K562 (cell line): ENCODE results near the gene ATG7. TPM values are rescaled to one million over a fixed set of nuclear protein-coding genes. Genes with fewer than 3 reads are reported as not detected.
A peak's percentile ranks its signal among the peaks of the same experiment; 100 is the strongest.

Experiments used
- ATF6 ChIP-seq: sonication (generic); formaldehyde crosslinking; IDR thresholded peaks from 2 replicates; pipeline ENCODE4 v1.4.0; 2020; ENCODE audit warnings: mild to moderate bottlenecking, missing genetic modification reagents
- E4F1 ChIP-seq: fragments of 250-450 bp; sonication (Bioruptor Pico); IDR thresholded peaks from 2 replicates; pipeline ENCODE4 v1.5.0; 2021; ENCODE audit warnings: mild to moderate bottlenecking, borderline replicate concordance
- ELF1 ChIP-seq: fragments of 200-800 bp; sonication (Bioruptor generic); IDR thresholded peaks from 2 replicates; pipeline ENCODE4 v1.6.1; 2016; ENCODE audit warnings: missing genetic modification characterization, missing compliant biosample characterization
- ETS2 ChIP-seq: IDR thresholded peaks from 2 replicates; pipeline ENCODE4 v1.6.1; 2016; ENCODE audit warnings: borderline replicate concordance, missing genetic modification characterization, mild to moderate bottlenecking, moderate library complexity, missing compliant biosample characterization; ENCODE audit not compliant: poor library complexity, severe bottlenecking
- KDM4B ChIP-seq, 2 experiments: fragments of 450-650 bp in 1 of 2; sonication (generic) in 1 of 2; IDR thresholded peaks; 2 replicates each; pipeline ENCODE4 v1.6.1; 2016 to 2017; ENCODE audit warnings: borderline replicate concordance in 2 of 2, antibody characterized with exemption in 1 of 2, low read depth in 1 of 2, mild to moderate bottlenecking in 1 of 2
- MTA1 ChIP-seq: fragments of 450-650 bp; IDR thresholded peaks from 2 replicates; pipeline ENCODE4 v1.6.1; 2017; ENCODE audit warnings: borderline replicate concordance
- PML ChIP-seq: IDR thresholded peaks from 2 replicates; pipeline ENCODE4 v1.6.1; 2012; ENCODE audit warnings: low read length, inconsistent platforms
- PTTG1 ChIP-seq: fragments of 450-650 bp; IDR thresholded peaks from 2 replicates; pipeline ENCODE4 v1.6.1; 2016; ENCODE audit warnings: low read depth, mild to moderate bottlenecking, missing genetic modification characterization, missing compliant biosample characterization
- SP1 ChIP-seq: sonication (generic); formaldehyde crosslinking; IDR thresholded peaks from 2 replicates; pipeline ENCODE4 v1.8.1; 2022; ENCODE audit warnings: mild to moderate bottlenecking, missing genetic modification reagents
- SUPT5H ChIP-seq: fragments of 450-650 bp; IDR thresholded peaks from 2 replicates; pipeline ENCODE4 v1.6.1; 2016
- TEAD2 ChIP-seq: fragments of 450-650 bp; IDR thresholded peaks from 2 replicates; pipeline ENCODE4 v1.6.1; 2016; ENCODE audit warnings: missing genetic modification characterization, control low read depth, missing compliant biosample characterization
- THRB ChIP-seq: fragments of 450-650 bp; formaldehyde crosslinking; conservative IDR thresholded peaks from 2 replicates; pipeline ENCODE4 v1.4.0; 2022; ENCODE audit warnings: mild to moderate bottlenecking, missing genetic modification characterization
- ZEB2 ChIP-seq: fragments of 450-650 bp; IDR thresholded peaks from 2 replicates; pipeline ENCODE4 v1.6.1; 2016
- ZNF655 ChIP-seq: fragments of 250-450 bp; sonication (Bioruptor Pico); IDR thresholded peaks from 2 replicates; pipeline ENCODE4 v1.5.0; 2021
- ZNF668 ChIP-seq: fragments of 250-450 bp; sonication (Bioruptor Pico); IDR thresholded peaks from 2 replicates; pipeline ENCODE4 v1.8.0; 2022; ENCODE audit warnings: mild to moderate bottlenecking, inconsistent platforms
- polyA plus RNA-seq, 8 experiments: library from polyadenylated mRNA; depleted of rRNA in 4 of 8; stranded (reverse) in 5 of 8; unstranded in 3 of 8; fragments of >200 nt; fragmentation: Nextera tagmentation in 2 of 8; fragmentation: Illumina TruSeq in 1 of 8; extraction: Ambion mirVana in 2 of 8; extraction: Trizol in 1 of 8; gene quantifications; 2 replicates each; pipeline versions ENCODE4 v1.2.1 to v1.2.3, GENCODE V29; 2011 to 2014; ENCODE audit warnings: inconsistent platforms in 1 of 8, missing spikeins in 1 of 8
- total RNA-seq, 7 experiments: library from RNA; depleted of rRNA in 6 of 7; stranded (reverse); fragments of >200 nt in 6 of 7; fragmentation: Illumina TruSeq in 2 of 7; extraction: Trizol in 2 of 7; gene quantifications; 2 replicates each; pipeline versions ENCODE4 v1.2.1 to v1.2.3, GENCODE V29; 2011 to 2021; ENCODE audit warnings: low replicate concordance in 1 of 7
- TF ChIP-seq, protein P1 (sequence below): IDR thresholded peaks from 3 replicates; pipeline ENCODE4 v1.6.1; 2011; ENCODE audit warnings: borderline replicate concordance, mild to moderate bottlenecking, moderate library complexity; ENCODE audit not compliant: insufficient read length; ENCODE audit errors: extremely low read depth

ATG7 gene
- total and polyA plus RNA-seq, 9 of the 15 experiments (the other 6 are each of a cell fraction or from before 2014, with no cell fraction given) = 18.3 to 45.3 (median 33.6) TPM

DNA sequence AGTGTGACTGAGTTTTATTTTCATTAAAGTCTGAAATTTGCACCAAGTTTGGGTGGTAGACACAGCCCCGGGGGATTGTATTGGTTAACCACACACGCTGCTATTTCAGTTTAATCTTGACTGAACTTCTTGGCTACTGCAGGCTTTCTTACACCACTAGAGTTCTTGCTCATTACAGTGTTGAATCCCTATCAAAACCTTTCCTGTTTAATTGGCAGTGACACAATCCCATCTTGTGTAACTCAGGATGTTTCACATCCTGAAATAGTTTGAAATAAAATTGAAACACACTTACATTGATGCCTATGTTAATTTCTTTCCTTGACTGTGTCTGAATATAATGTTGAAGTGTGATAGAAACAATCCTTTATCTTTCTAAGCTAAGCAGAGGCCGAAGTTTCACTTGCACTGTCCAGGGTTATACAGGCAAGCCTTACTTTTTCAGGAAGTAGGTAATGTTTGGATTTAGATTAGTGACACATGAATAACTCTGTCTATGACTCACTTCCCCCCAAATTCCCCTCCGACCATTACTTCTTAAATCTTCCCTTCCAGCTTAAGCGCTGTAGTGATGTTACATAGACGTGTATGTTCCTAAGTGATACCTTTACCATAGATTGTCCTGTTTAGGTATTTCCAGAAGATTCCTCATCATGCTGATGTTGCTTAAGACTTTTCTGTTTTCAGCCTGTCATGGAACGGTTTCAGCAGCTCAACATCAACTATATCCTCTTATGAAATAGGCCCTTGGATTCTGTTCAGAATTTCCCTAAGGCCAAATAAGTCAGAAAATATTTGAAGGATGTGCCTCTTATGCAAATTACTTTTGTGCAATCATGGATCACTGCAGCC, 16.8 kb downstream of the ATG7 start (continued):
- TF ChIP-seq E4F1 = no peak
- TF ChIP-seq, protein P1, sequence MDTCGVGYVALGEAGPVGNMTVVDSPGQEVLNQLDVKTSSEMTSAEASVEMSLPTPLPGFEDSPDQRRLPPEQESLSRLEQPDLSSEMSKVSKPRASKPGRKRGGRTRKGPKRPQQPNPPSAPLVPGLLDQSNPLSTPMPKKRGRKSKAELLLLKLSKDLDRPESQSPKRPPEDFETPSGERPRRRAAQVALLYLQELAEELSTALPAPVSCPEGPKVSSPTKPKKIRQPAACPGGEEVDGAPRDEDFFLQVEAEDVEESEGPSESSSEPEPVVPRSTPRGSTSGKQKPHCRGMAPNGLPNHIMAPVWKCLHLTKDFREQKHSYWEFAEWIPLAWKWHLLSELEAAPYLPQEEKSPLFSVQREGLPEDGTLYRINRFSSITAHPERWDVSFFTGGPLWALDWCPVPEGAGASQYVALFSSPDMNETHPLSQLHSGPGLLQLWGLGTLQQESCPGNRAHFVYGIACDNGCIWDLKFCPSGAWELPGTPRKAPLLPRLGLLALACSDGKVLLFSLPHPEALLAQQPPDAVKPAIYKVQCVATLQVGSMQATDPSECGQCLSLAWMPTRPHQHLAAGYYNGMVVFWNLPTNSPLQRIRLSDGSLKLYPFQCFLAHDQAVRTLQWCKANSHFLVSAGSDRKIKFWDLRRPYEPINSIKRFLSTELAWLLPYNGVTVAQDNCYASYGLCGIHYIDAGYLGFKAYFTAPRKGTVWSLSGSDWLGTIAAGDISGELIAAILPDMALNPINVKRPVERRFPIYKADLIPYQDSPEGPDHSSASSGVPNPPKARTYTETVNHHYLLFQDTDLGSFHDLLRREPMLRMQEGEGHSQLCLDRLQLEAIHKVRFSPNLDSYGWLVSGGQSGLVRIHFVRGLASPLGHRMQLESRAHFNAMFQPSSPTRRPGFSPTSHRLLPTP = no peak
- peak; percentile 58 for TF ChIP-seq PML
- peak; percentile 67; the same call in 1 of the 2 replicates for TF ChIP-seq MTA1
- no peak for TF ChIP-seq ZNF655
- no peak for TF ChIP-seq ETS2 (tag)
- no peak for TF ChIP-seq ATF6 (CRISPR knock-in tag)
- TF ChIP-seq PTTG1 (tag) = no peak
- TF ChIP-seq THRB = no peak
- no peak for TF ChIP-seq SP1 (CRISPR knock-in tag)
- TF ChIP-seq TEAD2 (tag) = no peak
- TF ChIP-seq ZEB2 = peak; percentile 72
- peak; percentile 54 for TF ChIP-seq SUPT5H
- TF ChIP-seq ELF1 (tag) = peak; percentile 68
- no peak for TF ChIP-seq KDM4B (IDR thresholded peaks at IDR 0.05; ENCODE audit: borderline replicate concordance in 2 of 2, low read depth in 1 of 2)
- TF ChIP-seq ZNF668 (CRISPR knock-in tag) = no peak
